ENCODE data around the gene ABCC1.

The ABCC1 gene

GRCh38 chr16:15976929-15977637, 27.7 kb downstream of the ABCC1 start:
- Histone ChIP-seq H3K18ac (ENCODE audit: low read length) (no peak overlapping the region), H3K79me2 (ENCODE audit: control insufficient read depth, insufficient read depth, low read length, poor library complexity) (no peaks in the 10 kb centered on the region), H3K36me3 (ENCODE audit: control insufficient read depth in 1 of 2, insufficient read depth in 2 of 2, low read length in 2 of 2) (peaks cover 2 to 5% of the 10 kb centered on the region in 2 experiments), H3K27ac (ENCODE audit: low read depth, low read length) (no peak overlapping the region), H3K4me1 (ENCODE audit: control insufficient read depth in 1 of 2, insufficient read depth in 2 of 2, low read length in 2 of 2) (no peaks in the 10 kb centered on the region), H2BK12ac (ENCODE audit: low read length) (no peak overlapping the region), H2BK120ac (ENCODE audit: insufficient read depth, low read length, poor library complexity) (no peak overlapping the region), H3K9me3 (ENCODE audit: insufficient read depth, low read depth, low read length) (peaks cover 12% of the 10 kb centered on the region), H4K12ac (ENCODE audit: low read depth, low read length) (no peak overlapping the region), H4K8ac (ENCODE audit: low read depth, low read length) (no peak overlapping the region), H3K4ac (ENCODE audit: low read depth, low read length) (no peak overlapping the region), H2AFZ (ENCODE audit: insufficient read depth, low read length, poor library complexity) (no peak overlapping the region), H3K14ac (ENCODE audit: low read length) (no peak overlapping the region), H3K27me3 (ENCODE audit: insufficient read depth, low read length) (no peaks in the 10 kb centered on the region), H3K4me3 (ENCODE audit: low read depth, low read length) (no peak overlapping the region), H3K4me2 (ENCODE audit: low read length) (no peak overlapping the region), H3K9ac (ENCODE audit: low read length) (peak overlapping the region; percentile 35), H3K79me1 (ENCODE audit: low read length) (no peaks in the 10 kb centered on the region), H2AK5ac (ENCODE audit: low read length) (no peak overlapping the region), H3K23ac (ENCODE audit: low read length) (no peak overlapping the region), H4K91ac (ENCODE audit: low read depth, low read length) (no peak overlapping the region), H2BK5ac (ENCODE audit: low read depth, low read length, poor library complexity) (no peak overlapping the region)
- WGBS (ENCODE audit: extremely low coverage, insufficient coverage, insufficient read length), result no CpG with 5 or more reads among the region's 7 CpGs
- DNase-seq, result no peak

DNA sequence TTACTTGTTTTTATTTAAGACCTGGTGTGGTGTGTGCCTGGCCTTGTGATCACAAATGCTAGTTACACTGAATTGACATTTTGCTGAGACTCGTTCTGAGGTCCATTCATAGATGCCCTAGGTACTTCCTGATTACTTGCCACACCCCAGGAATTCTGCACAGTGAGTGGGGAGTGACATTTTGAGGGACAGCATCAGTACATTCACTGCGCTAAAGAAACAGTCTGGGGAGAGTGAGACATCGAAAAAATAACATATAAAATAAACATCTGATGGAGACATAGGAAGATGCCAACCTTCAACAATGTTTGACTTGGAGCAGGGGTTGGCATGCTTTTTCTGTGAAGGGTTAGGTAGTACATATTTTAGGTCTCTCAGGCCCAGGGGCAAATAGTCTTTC, 30.4 kb downstream of the ABCC1 start:
- H4K8ac ChIP-seq (ENCODE audit: low read depth, low read length), result no peak overlapping the region
- no peak overlapping the region for H3K4ac ChIP-seq (ENCODE audit: low read depth, low read length)
- H3K79me2 ChIP-seq (ENCODE audit: control insufficient read depth, insufficient read depth, low read length, poor library complexity), result no peaks in the 10 kb centered on the region
- H3K9me3 ChIP-seq (ENCODE audit: insufficient read depth, low read depth, low read length), result peaks cover 10% of the 10 kb centered on the region
- no peak overlapping the region for H3K14ac ChIP-seq (ENCODE audit: low read length)
- no peaks in the 10 kb centered on the region for H3K27me3 ChIP-seq (ENCODE audit: insufficient read depth, low read length)
- H3K79me1 ChIP-seq (ENCODE audit: low read length), result no peaks in the 10 kb centered on the region
- no peak overlapping the region for H3K4me2 ChIP-seq (ENCODE audit: low read length)
- H2BK12ac ChIP-seq (ENCODE audit: low read length), result no peak overlapping the region
- no peaks in the 10 kb centered on the region for H3K4me1 ChIP-seq (ENCODE audit: control insufficient read depth in 1 of 2, insufficient read depth in 2 of 2, low read length in 2 of 2)
- no peak overlapping the region for H3K9ac ChIP-seq (ENCODE audit: low read length)
- peaks cover 2 to 5% of the 10 kb centered on the region in 2 experiments for H3K36me3 ChIP-seq (ENCODE audit: control insufficient read depth in 1 of 2, insufficient read depth in 2 of 2, low read length in 2 of 2)
- H3K23ac ChIP-seq (ENCODE audit: low read length), result no peak overlapping the region
- H2BK5ac ChIP-seq (ENCODE audit: low read depth, low read length, poor library complexity), result no peak overlapping the region
- H2AFZ ChIP-seq (ENCODE audit: insufficient read depth, low read length, poor library complexity), result no peak overlapping the region
- H3K27ac ChIP-seq (ENCODE audit: low read depth, low read length), result no peak overlapping the region
- no peak overlapping the region for H3K18ac ChIP-seq (ENCODE audit: low read length)
- WGBS (ENCODE audit: extremely low coverage, insufficient coverage, insufficient read length), result no CpG with 5 or more reads among the region's 3 CpGs
- H4K12ac ChIP-seq (ENCODE audit: low read depth, low read length), result no peak overlapping the region
- no peak overlapping the region for H2BK120ac ChIP-seq (ENCODE audit: insufficient read depth, low read length, poor library complexity)
- no peak overlapping the region for H4K91ac ChIP-seq (ENCODE audit: low read depth, low read length)
- no peak for DNase-seq
- no peak overlapping the region for H2AK5ac ChIP-seq (ENCODE audit: low read length)
- no peak overlapping the region for H3K4me3 ChIP-seq (ENCODE audit: low read depth, low read length)

DNA sequence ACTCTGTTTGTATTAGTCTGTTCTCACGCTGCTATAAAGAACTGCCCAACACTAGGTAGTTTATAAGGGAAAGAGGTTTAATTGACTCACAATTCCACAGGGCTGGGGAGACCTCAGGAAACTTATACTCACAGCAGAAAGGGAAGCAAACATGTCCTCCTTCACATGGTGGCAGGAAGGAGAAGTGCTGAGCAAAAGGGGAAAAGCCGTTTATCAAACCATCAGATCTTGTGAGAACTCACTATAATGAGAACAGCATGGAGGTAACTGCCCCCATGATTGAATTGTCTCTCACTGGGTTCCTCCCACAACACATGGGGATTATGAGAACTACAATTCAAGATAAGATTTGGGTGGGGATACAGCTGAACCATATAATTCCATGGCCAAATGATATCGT, 30.9 kb downstream of the ABCC1 start:
- no peak overlapping the region for H4K12ac ChIP-seq (ENCODE audit: low read depth, low read length)
- DNase-seq, result no peak
- H3K4me2 ChIP-seq (ENCODE audit: low read length), result no peak overlapping the region
- H3K79me2 ChIP-seq (ENCODE audit: control insufficient read depth, insufficient read depth, low read length, poor library complexity), result no peaks in the 10 kb centered on the region
- no peak overlapping the region for H2BK12ac ChIP-seq (ENCODE audit: low read length)
- H4K8ac ChIP-seq (ENCODE audit: low read depth, low read length), result no peak overlapping the region
- no peak overlapping the region for H4K91ac ChIP-seq (ENCODE audit: low read depth, low read length)
- H3K27me3 ChIP-seq (ENCODE audit: insufficient read depth, low read length), result no peaks in the 10 kb centered on the region
- no peak overlapping the region for H3K14ac ChIP-seq (ENCODE audit: low read length)
- H2AK5ac ChIP-seq (ENCODE audit: low read length), result no peak overlapping the region
- H2BK120ac ChIP-seq (ENCODE audit: insufficient read depth, low read length, poor library complexity), result no peak overlapping the region
- H3K4ac ChIP-seq (ENCODE audit: low read depth, low read length), result no peak overlapping the region
- H3K9ac ChIP-seq (ENCODE audit: low read length), result no peak overlapping the region
- H3K23ac ChIP-seq (ENCODE audit: low read length), result no peak overlapping the region
- no peak overlapping the region for H3K4me3 ChIP-seq (ENCODE audit: low read depth, low read length)
- H3K79me1 ChIP-seq (ENCODE audit: low read length), result no peaks in the 10 kb centered on the region
- H3K36me3 ChIP-seq (ENCODE audit: control insufficient read depth in 1 of 2, insufficient read depth in 2 of 2, low read length in 2 of 2), result peaks cover 2 to 5% of the 10 kb centered on the region in 2 experiments
- no peaks in the 10 kb centered on the region for H3K4me1 ChIP-seq (ENCODE audit: control insufficient read depth in 1 of 2, insufficient read depth in 2 of 2, low read length in 2 of 2)
- no peak overlapping the region for H3K27ac ChIP-seq (ENCODE audit: low read depth, low read length)
- H2AFZ ChIP-seq (ENCODE audit: insufficient read depth, low read length, poor library complexity), result no peak overlapping the region
- no peak overlapping the region for H3K18ac ChIP-seq (ENCODE audit: low read length)
- no peak overlapping the region for H2BK5ac ChIP-seq (ENCODE audit: low read depth, low read length, poor library complexity)
- no CpG with 5 or more reads among the region's 3 CpGs for WGBS (ENCODE audit: extremely low coverage, insufficient coverage, insufficient read length)
- peaks cover 10% of the 10 kb centered on the region for H3K9me3 ChIP-seq (ENCODE audit: insufficient read depth, low read depth, low read length)

DNA sequence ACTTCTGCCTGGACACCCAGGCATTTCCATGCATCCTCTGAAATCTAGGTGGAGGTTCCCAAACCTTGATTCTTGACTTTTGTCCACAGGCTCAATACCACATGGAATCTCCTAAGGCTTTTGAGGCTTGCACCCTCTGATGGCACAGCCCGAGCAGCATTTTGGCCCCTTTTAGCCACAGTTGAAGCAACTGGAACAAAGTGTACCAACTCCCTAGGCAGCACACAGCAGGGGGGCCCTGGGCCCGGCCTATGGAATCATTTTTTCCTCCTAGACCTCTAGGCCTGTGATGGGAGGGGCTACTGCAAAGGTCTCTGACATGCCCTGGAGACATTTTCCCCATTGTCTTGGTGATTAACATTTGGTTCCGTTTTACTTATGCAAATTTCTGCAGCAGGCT, 32.0 kb downstream of the ABCC1 start:
- Histone ChIP-seq H2BK120ac (ENCODE audit: insufficient read depth, low read length, poor library complexity) (no peak overlapping the region), H3K4me1 (ENCODE audit: control insufficient read depth in 1 of 2, insufficient read depth in 2 of 2, low read length in 2 of 2) (no peaks in the 10 kb centered on the region), H4K91ac (ENCODE audit: low read depth, low read length) (no peak overlapping the region), H2BK12ac (ENCODE audit: low read length) (no peak overlapping the region), H3K18ac (ENCODE audit: low read length) (no peak overlapping the region), H3K9ac (ENCODE audit: low read length) (no peak overlapping the region), H2AK5ac (ENCODE audit: low read length) (no peak overlapping the region), H2AFZ (ENCODE audit: insufficient read depth, low read length, poor library complexity) (no peak overlapping the region), H3K4me2 (ENCODE audit: low read length) (no peak overlapping the region), H3K36me3 (ENCODE audit: control insufficient read depth in 1 of 2, insufficient read depth in 2 of 2, low read length in 2 of 2) (peaks cover 2 to 5% of the 10 kb centered on the region in 2 experiments), H3K4me3 (ENCODE audit: low read depth, low read length) (no peak overlapping the region), H3K4ac (ENCODE audit: low read depth, low read length) (no peak overlapping the region), H3K23ac (ENCODE audit: low read length) (no peak overlapping the region), H3K27me3 (ENCODE audit: insufficient read depth, low read length) (no peaks in the 10 kb centered on the region), H3K79me1 (ENCODE audit: low read length) (no peaks in the 10 kb centered on the region), H4K12ac (ENCODE audit: low read depth, low read length) (no peak overlapping the region), H3K9me3 (ENCODE audit: insufficient read depth, low read depth, low read length) (peaks cover 12% of the 10 kb centered on the region), H2BK5ac (ENCODE audit: low read depth, low read length, poor library complexity) (no peak overlapping the region), H3K14ac (ENCODE audit: low read length) (no peak overlapping the region), H3K27ac (ENCODE audit: low read depth, low read length) (no peak overlapping the region), H4K8ac (ENCODE audit: low read depth, low read length) (no peak overlapping the region), H3K79me2 (ENCODE audit: control insufficient read depth, insufficient read depth, low read length, poor library complexity) (no peaks in the 10 kb centered on the region)
- no peak for DNase-seq
- no CpG with 5 or more reads among the region's 3 CpGs for WGBS (ENCODE audit: extremely low coverage, insufficient coverage, insufficient read length)

Measured in trophoblast cell (in vitro differentiated cells and primary cell).